H1 (cell line): ENCODE measurements around the gene GAS2.

Experiments used
- ATF2 ChIP-seq: IDR thresholded peaks from 2 replicates; pipeline ENCODE4 v1.6.1; 2012; ENCODE audit warnings: low read length, inconsistent platforms
- ATF3 ChIP-seq: IDR thresholded peaks from 2 replicates; pipeline ENCODE4 v1.6.1; 2011; ENCODE audit warnings: low read depth, mild to moderate bottlenecking, low read length; ENCODE audit not compliant: insufficient read depth
- BRCA1 ChIP-seq: IDR thresholded peaks from 2 replicates; pipeline ENCODE4 v1.6.1; 2012; ENCODE audit warnings: low read depth, low read length, improper control_type of control experiment
- CBX5 ChIP-seq: fragments of 300-800, 300-1000 bp; sonication (generic); IDR thresholded peaks from 2 replicates; pipeline ENCODE4 v1.7.1; 2016; ENCODE audit warnings: antibody characterized with exemption, low read length, low read depth
- CEBPB ChIP-seq: IDR thresholded peaks from 2 replicates; pipeline ENCODE4 v1.6.1; 2012; ENCODE audit warnings: low read depth, low read length
- CTCF ChIP-seq, 3 experiments: IDR thresholded peaks; 1 replicate in 2 of 3; 2 replicates in 1 of 3; pipeline versions ENCODE4 v1.5.1 to v1.6.1; 2011; ENCODE audit warnings: low read length in 3 of 3, mild to moderate bottlenecking in 3 of 3, inconsistent platforms in 2 of 3, low read depth in 1 of 3, moderate library complexity in 1 of 3; ENCODE audit not compliant: insufficient read depth in 1 of 3; ENCODE audit errors: control extremely low read depth in 1 of 3
- EP300 ChIP-seq, 2 experiments: IDR thresholded peaks; 1 replicate in 1 of 2; 2 replicates in 1 of 2; pipeline ENCODE4 v1.6.1; 2011 to 2012; ENCODE audit warnings: low read depth in 2 of 2, low read length in 2 of 2, mild to moderate bottlenecking in 2 of 2, borderline replicate concordance in 1 of 2, inconsistent platforms in 1 of 2, moderate library complexity in 1 of 2
- EZH2 ChIP-seq: fragments of 200-600 bp; sonication (generic); IDR thresholded peaks from 2 replicates; pipeline ENCODE4 v1.7.1; 2012; ENCODE audit warnings: low read depth, mild to moderate bottlenecking, moderate library complexity, low read length, inconsistent platforms; ENCODE audit not compliant: severe bottlenecking
- HDAC2 ChIP-seq, 2 experiments: fragments of 300-600 bp in 1 of 2; sonication (generic) in 1 of 2; IDR thresholded peaks; 2 replicates each; pipeline ENCODE4 v1.6.1; 2011 to 2012; ENCODE audit warnings: low read depth in 2 of 2, low read length in 2 of 2, mild to moderate bottlenecking in 2 of 2, moderate library complexity in 2 of 2, borderline replicate concordance in 1 of 2, inconsistent platforms in 1 of 2
- NRF1 ChIP-seq: IDR thresholded peaks from 2 replicates; pipeline ENCODE4 v1.6.1; 2011; ENCODE audit warnings: mild to moderate bottlenecking, low read depth, low read length, improper control_type of control experiment
- POLR2A ChIP-seq, 2 experiments: IDR thresholded peaks; 1 replicate in 1 of 2; 2 replicates in 1 of 2; pipeline ENCODE4 v1.6.1; 2011; ENCODE audit warnings: low read depth in 2 of 2, low read length in 2 of 2, mild to moderate bottlenecking in 2 of 2; ENCODE audit errors: control extremely low read depth in 1 of 2
- RFX5 ChIP-seq: IDR thresholded peaks from 2 replicates; pipeline ENCODE4 v1.6.1; 2011; ENCODE audit warnings: low read depth, low read length, improper control_type of control experiment, borderline replicate concordance
- USF2 ChIP-seq: IDR thresholded peaks from 2 replicates; pipeline ENCODE4 v1.6.1; 2011; ENCODE audit warnings: low read length, improper control_type of control experiment

- TF ChIP-seq EZH2 (no peak), BRCA1 (no peak), CTCF (IDR thresholded peaks at IDR 0.05; ENCODE audit: control extremely low read depth in 1 of 3, insufficient read depth in 1 of 3, low read depth in 1 of 3, low read length in 3 of 3) (no peak), HDAC2 (IDR thresholded peaks at IDR 0.05; ENCODE audit: borderline replicate concordance in 1 of 2, low read depth in 2 of 2, low read length in 2 of 2) (no peak), ATF3 (no peak), ATF2 (no peak), RFX5 (no peak), CBX5 (no peak), EP300 (IDR thresholded peaks at IDR 0.05; ENCODE audit: borderline replicate concordance in 1 of 2, low read depth in 2 of 2, low read length in 2 of 2) (no peak), CEBPB (no peak), USF2 (no peak), POLR2A (IDR thresholded peaks at IDR 0.05; ENCODE audit: control extremely low read depth in 1 of 2, low read depth in 2 of 2, low read length in 2 of 2) (no peak), NRF1 (no peak)
Measured at GRCh38 chr11:22832315-22833015, 166.1 kb downstream of the GAS2 start.
